CD1c-positive myeloid dendritic cell (primary cell): ENCODE measurements around the gene HLCS.

ENCODE experiments used
- DNase-seq: peaks from one replicate; pipeline ENCODE4 v3.0.0-alpha.2; 2016; ENCODE audit errors: extremely low spot score

HLCS gene

DNA sequence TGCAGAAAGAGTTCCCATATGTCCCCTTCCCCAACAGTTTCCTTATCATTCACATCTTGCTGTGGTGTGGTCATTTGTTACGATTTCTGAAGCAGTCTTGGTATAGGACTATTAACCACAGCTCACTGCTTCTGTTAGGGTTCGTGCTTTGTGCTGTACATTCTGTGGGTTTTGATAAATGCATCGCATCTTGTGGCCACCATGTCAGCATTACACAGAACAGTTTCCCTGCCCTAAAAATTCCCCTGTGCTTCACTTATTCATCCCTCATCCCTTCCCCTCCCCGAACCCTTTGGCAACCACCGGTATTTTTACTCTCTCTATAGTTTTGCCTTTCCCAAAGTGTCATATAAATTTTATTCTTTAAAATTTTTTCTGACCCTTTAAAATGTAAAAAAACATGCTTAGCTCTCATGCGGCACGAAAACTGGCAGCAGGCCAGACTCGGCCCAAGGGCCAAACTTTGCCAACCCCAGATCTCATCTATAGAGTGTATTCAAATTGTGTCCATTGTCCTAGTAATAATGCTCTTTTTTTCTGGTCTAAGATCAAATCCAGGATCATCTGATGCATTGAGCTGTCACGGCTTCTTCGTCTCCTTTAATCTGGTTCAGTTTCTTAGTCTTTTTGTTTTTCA lies 189.4 kb downstream of the HLCS start:
- DNase-seq: no peak

DNA sequence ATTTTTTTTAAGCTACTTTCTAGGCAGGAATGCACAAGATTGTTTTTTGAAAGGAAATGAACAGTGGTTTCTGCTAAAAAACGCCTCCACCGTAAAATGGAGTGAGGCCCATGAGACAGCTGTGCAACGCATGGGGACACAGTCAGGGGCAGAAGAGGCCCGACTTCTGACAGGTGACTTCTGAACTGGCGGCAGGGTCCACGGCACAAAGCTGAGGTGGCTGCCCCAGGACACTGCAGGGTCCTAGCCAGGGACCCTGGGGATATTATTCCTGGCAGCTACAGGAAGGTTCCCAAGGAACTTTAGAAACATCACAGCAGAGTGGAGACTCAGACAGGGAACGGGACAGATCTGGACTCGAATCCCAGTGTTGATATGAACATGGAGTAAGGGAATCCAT lies 192.5 kb downstream of the HLCS start:
- DNase-seq: no peak

DNA sequence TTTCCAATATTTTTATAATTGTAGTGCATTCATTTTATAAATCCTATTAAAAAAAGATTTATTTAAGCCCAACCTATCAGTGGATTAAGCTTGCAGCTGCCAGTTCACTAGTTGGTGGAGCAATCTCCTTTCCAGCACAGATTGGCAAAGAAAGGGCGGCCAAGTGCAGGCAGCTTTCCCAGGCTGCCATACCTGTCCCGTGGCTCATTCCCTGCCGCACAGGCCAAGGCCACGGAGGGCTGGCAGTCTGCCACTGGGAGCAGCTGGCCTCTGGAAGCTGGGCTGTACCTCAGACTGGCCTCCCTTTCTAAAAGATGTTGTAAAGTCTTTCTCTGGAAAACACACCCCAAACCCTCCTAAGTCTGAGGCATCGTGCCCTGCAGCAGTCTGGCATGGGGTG lies 193.4 kb downstream of the HLCS start:
- no peak for DNase-seq

DNA sequence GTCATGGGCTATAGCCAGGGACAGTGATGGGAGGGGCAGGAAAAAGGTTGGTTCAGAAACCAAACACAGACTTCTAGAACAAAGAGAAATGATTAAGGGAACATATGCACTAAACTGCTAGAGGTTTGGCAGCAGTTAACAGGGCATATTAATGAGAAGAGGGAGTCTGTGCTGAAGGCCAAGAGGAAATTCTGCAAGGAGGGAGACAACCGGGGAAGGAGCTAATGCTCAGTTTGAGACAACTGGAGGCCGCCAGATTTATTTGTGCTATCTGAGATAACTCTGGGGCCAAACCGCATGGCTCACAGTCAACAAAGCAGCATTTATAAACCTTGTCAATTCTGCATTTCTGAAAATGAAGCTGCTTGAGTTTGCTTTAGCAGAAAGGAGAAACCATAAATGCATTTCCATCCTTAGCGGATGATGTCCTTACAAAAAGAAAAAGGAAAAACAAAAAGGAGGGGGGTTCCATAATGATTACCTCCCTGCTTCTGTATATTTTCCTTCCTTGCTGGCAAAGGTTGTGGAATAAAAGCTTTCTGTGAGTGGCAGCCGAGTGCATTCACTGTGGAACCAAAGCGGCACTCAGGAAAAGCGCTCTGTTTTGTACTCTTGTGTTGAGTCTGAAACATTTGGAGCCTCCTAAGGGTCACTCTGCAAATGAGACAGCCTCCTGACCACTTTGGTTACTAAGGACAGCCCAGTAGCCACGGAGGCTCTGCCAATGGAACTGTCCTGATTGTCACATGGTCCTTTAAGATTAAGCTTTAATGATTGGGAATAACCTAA lies 197.2 kb downstream of the HLCS start:
- DNase-seq: no peak

DNA sequence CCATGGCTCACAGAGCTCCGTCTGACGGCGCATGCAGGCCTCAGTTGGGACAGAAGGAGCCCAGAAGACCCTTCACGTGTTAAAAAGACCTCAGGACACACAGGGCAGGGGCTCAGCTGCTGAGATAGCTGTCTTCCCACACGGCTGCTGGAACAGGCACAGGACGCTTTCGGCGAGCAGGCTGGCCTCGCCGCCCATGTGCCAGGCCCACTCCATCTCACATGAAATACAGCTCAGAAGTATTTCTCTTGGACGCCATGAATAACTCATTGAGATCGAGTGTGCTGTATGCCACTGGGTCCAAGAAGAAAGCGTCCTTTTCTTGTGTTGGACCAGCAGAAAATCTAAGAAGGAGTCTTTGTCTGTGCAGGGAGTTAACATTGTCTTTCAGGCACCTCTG lies 198.0 kb downstream of the HLCS start:
- DNase-seq: no peak

DNA sequence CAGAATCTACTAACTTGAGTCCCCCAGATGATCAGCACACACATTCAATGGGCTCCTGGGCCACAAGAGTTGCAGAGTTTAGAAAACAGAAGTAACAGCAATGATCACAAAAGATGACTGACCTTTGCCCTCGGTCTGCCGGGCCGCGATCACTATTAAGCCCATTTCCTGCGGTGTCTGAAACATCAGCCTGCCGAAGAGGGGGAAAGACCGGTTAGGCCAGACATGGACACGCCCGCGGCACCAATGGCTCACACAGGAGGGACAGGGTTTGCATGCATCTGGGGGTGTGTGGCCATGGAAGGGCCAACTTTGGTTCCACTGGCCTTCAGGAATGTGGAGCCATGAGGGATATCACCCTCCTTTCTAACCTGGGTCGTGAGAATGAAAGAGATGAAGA lies 199.4 kb downstream of the HLCS start:
- no peak for DNase-seq

DNA sequence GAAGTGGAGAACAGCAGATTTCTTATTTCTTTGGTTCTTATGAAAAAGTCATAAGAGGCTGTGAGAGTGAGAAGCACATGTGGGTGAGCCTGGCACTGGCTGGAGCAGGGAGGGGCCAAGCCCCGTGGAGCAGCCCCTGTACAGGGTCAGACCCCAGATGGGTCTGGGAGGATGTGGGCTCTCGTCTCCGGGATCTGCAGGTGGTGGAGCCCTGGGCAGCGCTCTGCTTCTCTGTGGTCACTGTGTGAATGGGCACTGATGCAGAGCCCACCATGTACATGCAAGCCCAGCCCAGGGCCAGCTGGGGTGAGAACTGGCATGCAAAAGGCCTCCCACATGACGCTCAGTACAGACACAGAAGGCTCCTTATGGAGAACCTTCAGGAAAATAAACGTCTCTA lies 200.0 kb downstream of the HLCS start:
- no peak for DNase-seq

DNA sequence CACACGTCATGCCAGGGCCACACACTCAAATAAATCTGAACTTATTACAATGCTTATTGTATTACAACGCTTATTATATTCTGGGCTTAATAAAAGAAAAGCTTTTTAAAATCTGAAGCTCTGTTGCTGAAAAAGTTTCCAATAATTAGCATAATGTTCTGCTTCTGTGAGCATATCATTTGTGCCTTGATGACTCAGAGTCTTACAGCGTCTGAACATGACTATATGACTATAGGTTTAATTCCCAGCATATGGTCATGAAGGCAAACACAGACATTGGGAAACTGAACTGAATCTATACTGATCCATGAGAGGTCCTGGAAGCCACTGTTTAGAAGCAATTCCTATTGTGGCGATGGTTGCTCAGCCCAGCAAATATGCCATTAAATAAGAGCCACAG lies 201.2 kb downstream of the HLCS start:
- no peak for DNase-seq

DNA sequence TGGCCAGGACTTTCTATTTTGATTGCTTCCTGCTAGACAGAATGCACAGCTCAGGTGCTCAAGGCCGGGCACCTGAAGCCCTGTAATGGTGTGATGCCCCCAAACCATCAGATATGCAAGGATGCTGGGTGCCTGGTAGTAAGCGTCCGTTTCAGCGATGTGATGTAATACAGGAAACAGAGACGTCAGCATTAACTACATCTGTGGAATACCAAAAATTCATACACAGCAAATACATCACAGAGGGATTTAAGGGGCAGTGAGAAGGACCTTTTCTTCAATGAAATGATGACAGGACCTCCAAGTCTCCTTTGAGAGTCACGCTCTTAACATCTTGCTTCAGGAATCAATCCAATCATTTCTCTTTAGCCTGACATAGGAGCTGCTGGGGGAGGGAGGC lies 203.2 kb downstream of the HLCS start:
- no peak for DNase-seq

DNA sequence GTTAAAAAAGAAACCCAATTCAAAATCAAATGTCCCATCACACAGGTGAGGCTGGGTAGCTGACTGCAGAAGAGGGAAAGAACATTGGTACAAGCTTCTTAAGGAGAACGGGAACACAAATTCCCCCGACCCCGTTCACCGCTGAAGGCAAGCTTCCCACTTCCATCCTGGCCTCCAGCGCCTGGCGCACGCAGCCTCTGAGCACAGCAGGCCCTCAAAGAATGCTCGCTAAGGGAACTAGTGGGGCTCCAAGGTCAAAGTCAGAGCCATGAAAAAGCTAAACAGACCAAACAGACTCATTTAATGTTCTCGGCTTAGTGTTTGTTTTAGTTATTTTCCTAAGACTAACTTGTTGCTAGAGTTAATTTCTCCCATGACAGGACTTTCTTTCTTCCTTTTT lies 203.8 kb downstream of the HLCS start:
- no peak for DNase-seq

DNA sequence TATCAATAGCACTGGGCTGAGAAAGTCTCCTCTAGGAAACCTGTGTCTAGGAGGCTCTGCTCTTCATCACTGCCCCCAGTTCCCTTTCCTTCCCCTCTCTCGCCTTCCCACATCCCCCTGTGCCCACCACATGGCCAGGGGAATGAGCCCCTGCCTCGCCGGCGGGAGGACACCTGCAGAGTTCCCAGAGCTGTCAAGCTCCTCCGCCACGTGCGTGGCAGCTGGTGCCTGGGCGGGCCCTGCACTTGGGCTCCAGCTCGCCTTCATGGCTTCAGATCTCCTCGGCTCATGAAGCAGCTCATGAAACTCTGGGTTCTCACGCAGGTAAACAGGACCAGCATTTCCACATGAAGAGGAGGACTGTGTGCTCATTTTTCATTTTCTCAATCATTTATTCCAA lies 204.8 kb downstream of the HLCS start:
- DNase-seq: no peak

DNA sequence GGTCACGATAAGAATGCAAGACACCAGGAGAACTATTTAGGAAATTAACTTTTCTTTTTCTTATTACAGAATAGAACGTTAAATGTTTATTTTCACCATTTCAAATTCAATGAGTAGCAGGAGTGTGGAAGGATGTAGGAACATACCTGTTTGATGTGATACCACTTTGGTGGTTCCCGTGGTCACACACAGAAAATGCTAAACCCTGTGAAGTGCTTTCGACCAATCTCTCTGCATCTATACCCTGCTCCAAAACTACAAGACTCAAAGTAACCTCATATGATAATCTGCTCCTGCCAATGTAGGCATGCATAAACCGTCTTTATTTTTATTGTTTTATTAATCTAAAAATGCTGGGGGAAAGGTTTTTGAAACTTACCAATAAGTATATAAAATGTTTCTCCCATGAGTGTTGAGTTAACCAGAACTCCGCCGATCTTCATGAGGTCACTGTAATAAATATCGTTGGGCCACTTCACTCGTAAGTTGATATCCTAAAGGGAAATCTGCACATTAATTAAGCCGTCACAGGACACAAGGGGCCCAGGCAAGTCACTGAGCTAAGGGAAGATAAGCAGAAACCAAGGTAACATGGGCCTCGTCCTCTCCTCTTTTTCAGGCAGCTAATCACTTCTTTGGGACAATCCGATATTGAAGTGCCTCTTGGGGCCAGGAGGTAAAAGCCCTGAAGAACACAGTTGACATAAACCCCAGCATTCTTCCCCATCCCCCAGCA lies 207.0 kb downstream of the HLCS start:
- no peak for DNase-seq

DNA sequence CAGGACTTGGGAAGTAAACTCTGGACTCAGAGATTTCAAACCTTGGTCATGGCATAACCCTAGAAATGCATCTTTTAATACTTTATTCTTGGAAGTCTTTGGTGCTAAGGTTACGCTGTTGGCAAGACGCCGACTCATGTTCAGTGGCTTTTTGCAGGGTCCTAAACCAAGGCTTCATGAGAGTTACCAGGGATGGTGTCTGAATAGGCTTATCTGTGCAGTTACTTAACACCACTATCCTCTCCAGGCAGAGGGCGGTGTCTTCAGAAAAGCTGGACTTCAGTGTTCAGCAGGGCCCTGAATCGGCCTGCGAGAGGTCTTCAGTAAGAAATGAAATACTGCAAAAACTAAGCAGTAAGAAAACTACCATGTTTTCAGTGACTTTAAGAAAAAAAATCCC lies 209.3 kb downstream of the HLCS start:
- DNase-seq: no peak

DNA sequence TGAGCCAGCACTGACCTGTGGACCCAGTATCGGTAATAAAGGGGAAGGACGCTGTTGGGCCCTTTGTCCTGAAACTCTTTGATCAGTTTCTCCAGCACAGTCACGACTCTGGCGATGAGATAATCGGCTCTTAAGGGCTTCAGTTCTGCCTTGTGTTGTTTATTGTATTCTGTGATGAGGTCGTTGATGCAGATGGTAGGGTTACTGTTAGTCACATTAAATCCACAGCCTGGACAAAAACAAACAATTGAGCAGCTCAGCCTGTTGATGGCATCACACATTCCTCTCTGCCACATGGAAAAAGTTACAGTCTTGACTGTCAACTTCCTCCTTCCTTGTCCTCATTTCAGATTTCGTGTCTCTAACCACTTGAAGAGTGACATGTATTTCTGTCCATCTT lies 209.9 kb downstream of the HLCS start:
- DNase-seq: no peak

DNA sequence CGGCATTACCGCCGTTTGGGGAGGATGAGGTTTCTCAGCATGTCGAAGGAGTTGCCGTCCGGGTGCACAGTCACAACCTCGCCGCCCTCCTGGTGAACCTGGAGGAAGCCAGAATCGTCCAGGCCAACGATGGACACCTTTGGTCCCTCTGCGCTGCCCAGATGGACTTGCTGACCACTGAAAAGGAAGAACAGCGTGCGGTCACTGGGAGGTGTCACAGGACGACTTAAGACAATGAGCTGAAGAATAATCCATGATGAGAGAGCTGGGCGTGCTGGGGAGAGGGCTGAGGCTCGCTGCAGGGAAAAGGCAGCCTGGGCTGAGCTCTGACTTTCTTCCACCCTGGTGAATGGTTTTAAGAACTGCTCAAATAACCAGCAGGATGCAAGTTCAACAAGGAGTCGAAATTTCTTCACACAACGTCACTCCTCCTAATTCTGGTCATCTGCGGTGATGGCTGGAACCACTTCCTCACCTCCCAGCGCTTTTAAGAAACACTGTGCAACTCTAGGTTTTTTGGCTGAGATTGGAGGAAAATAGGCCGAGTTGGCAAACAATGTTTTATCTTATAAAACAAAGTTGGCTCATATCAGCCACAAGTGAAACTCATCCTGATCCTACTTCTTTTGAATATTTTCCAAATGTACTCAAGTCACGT lies 212.1 kb downstream of the HLCS start:
- no peak for DNase-seq

DNA sequence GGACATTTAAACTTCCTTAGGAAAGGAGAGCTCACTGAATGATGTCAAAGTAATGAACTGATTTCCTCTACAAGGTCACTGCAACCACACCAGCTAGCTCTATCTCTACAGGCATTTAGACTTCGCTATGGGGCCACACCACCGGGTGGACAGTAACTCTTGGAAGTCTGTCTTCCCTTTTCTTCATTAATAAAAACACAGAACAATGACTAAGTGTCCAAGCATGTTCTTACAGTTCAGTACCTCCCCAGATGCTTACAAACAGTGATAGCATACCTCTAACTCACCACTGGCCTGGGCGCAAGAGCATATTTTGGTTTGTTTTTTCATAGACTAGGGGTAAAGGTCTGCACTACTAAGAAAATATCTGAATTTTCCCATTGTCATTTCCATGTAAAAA lies 212.9 kb downstream of the HLCS start:
- DNase-seq: no peak

DNA sequence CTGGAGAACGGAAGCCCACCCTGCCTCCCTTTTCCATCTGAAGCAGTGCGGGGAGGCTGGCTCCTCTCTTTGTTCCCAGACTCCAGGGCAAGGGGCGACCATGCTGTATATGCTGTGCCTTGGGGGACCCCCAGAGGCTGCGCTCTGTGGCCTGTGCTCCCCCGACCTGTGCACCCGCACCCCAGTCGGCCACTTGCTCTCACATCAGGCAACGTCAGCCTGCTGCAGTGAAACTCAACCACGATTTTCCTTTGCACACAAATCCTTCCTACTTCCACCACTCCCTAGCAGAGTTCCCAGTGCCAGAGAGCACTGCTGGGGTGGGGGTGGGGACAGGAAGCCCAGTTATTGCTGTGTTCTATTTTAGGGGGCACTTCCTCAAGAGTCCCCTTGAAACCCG lies 215.1 kb downstream of the HLCS start:
- no peak for DNase-seq

DNA sequence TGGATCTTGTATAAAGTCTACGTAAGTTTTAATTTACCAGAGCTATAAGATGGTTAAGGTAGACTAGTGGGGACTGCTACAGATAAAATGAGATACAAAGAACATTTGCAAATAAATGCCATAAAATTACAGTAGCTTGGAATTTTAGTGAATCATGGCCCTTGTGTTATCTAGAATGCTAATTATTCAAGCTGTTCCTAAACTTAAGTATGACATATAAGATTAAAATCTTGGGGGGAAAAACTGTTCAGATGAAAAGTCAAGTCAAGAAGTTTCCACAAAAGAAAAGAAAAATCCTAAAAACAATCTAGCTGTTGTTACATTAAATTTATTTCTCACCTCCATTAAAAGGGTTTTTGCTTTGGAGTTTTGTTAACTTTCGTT lies 215.9 kb downstream of the HLCS start:
- DNase-seq: no peak

DNA sequence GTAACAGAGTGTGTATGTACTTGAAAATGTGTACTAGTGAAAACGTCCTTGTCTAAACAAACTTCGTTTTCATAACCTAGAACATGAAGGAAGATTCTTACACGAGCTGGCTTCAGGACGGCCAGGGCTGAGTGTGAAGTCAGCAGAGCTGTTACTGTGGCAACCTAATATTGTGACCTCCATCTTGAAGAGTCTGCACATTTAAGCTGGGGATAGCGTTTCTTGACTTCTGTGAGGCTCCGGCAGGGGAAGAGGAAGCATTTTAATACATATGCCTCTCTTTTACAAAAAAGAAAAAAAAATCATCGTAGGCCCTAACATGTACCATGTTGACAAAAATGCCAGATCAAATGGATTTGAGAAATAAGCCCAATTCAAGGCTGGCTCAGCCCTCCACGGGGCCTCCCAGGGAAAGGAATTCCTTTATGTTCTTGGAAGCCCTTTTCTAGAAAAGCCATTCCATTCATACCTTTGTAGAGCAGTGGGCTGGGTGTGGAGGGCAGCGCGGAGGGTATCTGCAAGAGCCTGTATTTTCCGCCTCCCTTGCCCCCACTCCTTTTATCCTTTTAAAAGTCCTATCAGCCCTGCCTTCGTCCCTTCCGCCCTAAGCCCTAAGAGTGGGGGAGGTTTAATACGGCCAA lies 216.4 kb downstream of the HLCS start:
- DNase-seq: no peak

DNA sequence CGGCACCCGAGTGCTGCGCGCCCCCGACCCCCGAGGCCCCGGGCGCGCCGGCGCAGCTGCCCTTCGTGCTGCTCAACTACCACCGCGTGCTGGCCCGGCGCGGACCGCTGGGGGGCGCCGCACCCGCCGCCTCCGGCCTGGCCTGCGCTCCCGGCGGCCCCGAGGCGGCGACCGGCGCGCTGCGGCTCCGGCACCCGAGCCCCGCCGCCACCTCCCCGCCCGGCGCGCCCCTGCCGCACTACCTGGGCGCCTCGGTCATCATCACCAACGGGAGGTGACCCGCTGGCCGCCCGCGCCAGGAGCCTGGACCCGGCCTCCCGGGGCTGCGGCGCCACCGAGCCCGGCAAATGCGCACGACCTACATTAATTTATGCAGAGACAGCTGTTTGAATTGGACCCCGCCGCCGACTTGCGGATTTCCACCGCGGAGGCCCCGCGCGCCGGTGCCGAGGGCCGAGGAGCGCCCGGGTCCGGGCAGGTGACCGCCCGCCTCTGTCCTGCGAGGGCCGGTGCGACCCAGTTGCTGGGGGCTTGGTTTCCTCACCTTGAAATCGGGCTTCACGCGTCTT lies 218.6 kb downstream of the HLCS start:
- peak; percentile 12 for DNase-seq

DNA sequence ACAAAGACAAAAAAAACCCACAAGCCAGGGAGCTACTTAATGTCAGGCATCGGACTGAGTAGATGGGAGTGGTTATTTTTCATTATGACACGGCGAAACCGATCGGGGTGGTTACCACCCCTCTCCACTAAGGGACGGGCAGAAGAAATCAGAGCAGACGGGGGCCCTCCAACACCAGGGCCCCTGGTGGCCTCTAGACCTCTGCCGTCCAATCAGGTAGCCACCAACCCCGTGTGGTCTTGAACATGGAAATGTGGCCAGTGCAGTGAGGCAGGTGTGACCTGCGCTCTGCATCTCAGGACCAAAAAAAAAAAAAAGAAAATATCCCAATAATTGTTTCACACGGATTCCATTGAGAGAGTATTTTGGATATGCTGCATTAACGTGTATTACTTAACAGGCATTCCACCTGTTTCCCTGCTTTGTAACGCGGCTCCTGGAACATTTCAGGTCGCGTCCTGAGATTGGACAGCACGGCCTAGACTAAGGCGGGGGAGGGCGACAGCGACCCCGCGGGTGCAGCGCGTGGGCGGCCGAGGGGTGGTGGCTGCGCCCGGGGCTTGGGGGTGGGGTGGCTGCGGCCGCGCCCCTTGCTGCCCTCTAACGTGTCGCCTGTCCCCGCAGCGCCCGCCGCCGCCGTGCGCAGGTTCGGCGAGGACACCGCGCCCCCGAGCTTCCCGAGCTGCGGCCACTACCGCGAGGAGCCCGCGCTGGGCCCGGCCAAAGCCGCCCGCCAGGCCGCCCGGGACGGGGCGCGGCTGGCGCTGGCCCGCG lies 219.2 kb downstream of the HLCS start:
- no peak for DNase-seq
